ENCODE data around the gene HK1. TPM values are rescaled to one million over a fixed set of nuclear protein-coding genes. Genes with fewer than 3 reads are reported as not detected.

Gene HK1
- total RNA-seq, 1 donor from 2014 or later: 110 TPM

- Mint-ChIP-seq H3K36me3 (ENCODE audit: low read depth) (no peaks in the 10 kb centered on the region), H3K27me3 (ENCODE audit: low read depth) (no peaks in the 10 kb centered on the region), H3K4me1 (ENCODE audit: low read depth) (peaks cover 15% of the 10 kb centered on the region), H3K4me3 (ENCODE audit: unreplicated experiment) (no peak overlapping the region), H3K27ac (ENCODE audit: unreplicated experiment) (no peak overlapping the region), H3K9me3 (ENCODE audit: low read depth) (no peaks in the 10 kb centered on the region)
- TF ChIP-seq CTCF (IDR thresholded peaks at IDR 0.05): no peak
- no peak for DNase-seq (ENCODE audit: low spot score)
These were observed 36.7 kb upstream of the HK1 start for GRCh38 chr10:69241575-69241974.

- no peaks in the 10 kb centered on the region for H3K9me3 Mint-ChIP-seq (ENCODE audit: low read depth)
- H3K27me3 Mint-ChIP-seq (ENCODE audit: low read depth): no peaks in the 10 kb centered on the region
- no peak overlapping the region for H3K4me3 Mint-ChIP-seq (ENCODE audit: unreplicated experiment)
- DNase-seq (ENCODE audit: low spot score): no peak
- H3K4me1 Mint-ChIP-seq (ENCODE audit: low read depth): peaks cover 15% of the 10 kb centered on the region
- no peak overlapping the region for H3K27ac Mint-ChIP-seq (ENCODE audit: unreplicated experiment)
- TF ChIP-seq CTCF (IDR thresholded peaks at IDR 0.05): no peak
- no peaks in the 10 kb centered on the region for H3K36me3 Mint-ChIP-seq (ENCODE audit: low read depth)
These were observed 36.0 kb upstream of the HK1 start for GRCh38 chr10:69242040-69242851.

- H3K36me3 Mint-ChIP-seq (ENCODE audit: low read depth): no peaks in the 10 kb centered on the region
- no peak for TF ChIP-seq CTCF (IDR thresholded peaks at IDR 0.05)
- H3K27ac Mint-ChIP-seq (ENCODE audit: unreplicated experiment): no peak overlapping the region
- peaks cover 15% of the 10 kb centered on the region for H3K4me1 Mint-ChIP-seq (ENCODE audit: low read depth)
- no peaks in the 10 kb centered on the region for H3K27me3 Mint-ChIP-seq (ENCODE audit: low read depth)
- H3K9me3 Mint-ChIP-seq (ENCODE audit: low read depth): no peaks in the 10 kb centered on the region
- no peak overlapping the region for H3K4me3 Mint-ChIP-seq (ENCODE audit: unreplicated experiment)
- no peak for DNase-seq (ENCODE audit: low spot score)
These were observed 35.5 kb upstream of the HK1 start for GRCh38 chr10:69242852-69243212.

GRCh38 chr10:69243817-69244216 lies 34.5 kb upstream of the HK1 start:
- H3K36me3 Mint-ChIP-seq (ENCODE audit: low read depth): no peaks in the 10 kb centered on the region
- no peak overlapping the region for H3K4me3 Mint-ChIP-seq (ENCODE audit: unreplicated experiment)
- H3K9me3 Mint-ChIP-seq (ENCODE audit: low read depth): no peaks in the 10 kb centered on the region
- H3K27me3 Mint-ChIP-seq (ENCODE audit: low read depth): no peaks in the 10 kb centered on the region
- TF ChIP-seq CTCF (IDR thresholded peaks at IDR 0.05): no peak
- DNase-seq (ENCODE audit: low spot score): no peak
- H3K4me1 Mint-ChIP-seq (ENCODE audit: low read depth): peaks cover 15% of the 10 kb centered on the region
- no peak overlapping the region for H3K27ac Mint-ChIP-seq (ENCODE audit: unreplicated experiment)

- TF ChIP-seq CTCF (IDR thresholded peaks at IDR 0.05): no peak
- no peaks in the 10 kb centered on the region for H3K27me3 Mint-ChIP-seq (ENCODE audit: low read depth)
- no peak for DNase-seq (ENCODE audit: low spot score)
- peaks cover 12% of the 10 kb centered on the region for H3K4me1 Mint-ChIP-seq (ENCODE audit: low read depth)
- no peak overlapping the region for H3K27ac Mint-ChIP-seq (ENCODE audit: unreplicated experiment)
- no peaks in the 10 kb centered on the region for H3K9me3 Mint-ChIP-seq (ENCODE audit: low read depth)
- peaks cover 2% of the 10 kb centered on the region for H3K36me3 Mint-ChIP-seq (ENCODE audit: low read depth)
- no peak overlapping the region for H3K4me3 Mint-ChIP-seq (ENCODE audit: unreplicated experiment)
These were observed 32.3 kb upstream of the HK1 start for GRCh38 chr10:69246036-69246435.

Data from chondrocyte (in vitro differentiated cells).